Left colon (tissue), 2 donors: Measurements from ENCODE around the gene DPYSL5. TPM values are rescaled to one million over a fixed set of nuclear protein-coding genes. Genes with fewer than 3 reads are reported as not detected.

Experiments
- ATAC-seq: fragments of 200-7000 bp; cut with Tn5 transposase; one replicate; pipeline ENCODE4 v1.9.1; 2020; ENCODE audit warnings: mild to moderate bottlenecking, moderate library complexity
- DNase-seq, 2 donors: peaks; one replicate each; pipeline ENCODE4 v3.0.0-alpha.2; 2020
- intact Hi-C, 2 donors: fragments of 100-400 bp; cut with DNase I in 1 of 2; cut with micrococcal nuclease in 1 of 2; formaldehyde crosslinking; loops; one replicate each; pipeline versions ENCODE4 v1.11.2 to v1.14.0; 2022; cut with DNase I, micrococcal nuclease
- total RNA-seq, 2 donors: library from RNA; stranded (reverse); fragmentation: NEBNext Ultra II Directional; extraction: Animal tissue kit (Norgen Biotek cat#: 25700); gene quantifications; one replicate each; pipeline ENCODE4 v1.2.1, GENCODE V29; 2021
- donor health status: DM: no; HTN: no; CAD: no.
- donor health status: DM: yes; HTN: yes; CAD: no.

Gene DPYSL5
- total RNA-seq, 2 donors from 2014 or later: 0.11 TPM; not detected in 1

- intact Hi-C loops: no loop called here
- ATAC-seq (peak; percentile 76), DNase-seq (peak; percentile 74 to 85)
Observed at GRCh38 chr2:26970244-26970927, 122.5 kb downstream of the DPYSL5 start, which contains the start of gene MAPRE3. Gene MAPRE3 (plus strand): TSS chr2:26970637. CDS start chr2:27022219, 51,582 bp downstream.

- intact Hi-C loops: no loop called here
- DNase-seq (no peak), ATAC-seq (no peak)
Observed at GRCh38 chr2:26970928-26971627, 123.1 kb downstream of the DPYSL5 start.

GRCh38 chr2:26971911-26972786 lies 124.2 kb downstream of the DPYSL5 start:
- no peak for ATAC-seq
- intact Hi-C loops: no loop called here

DNA sequence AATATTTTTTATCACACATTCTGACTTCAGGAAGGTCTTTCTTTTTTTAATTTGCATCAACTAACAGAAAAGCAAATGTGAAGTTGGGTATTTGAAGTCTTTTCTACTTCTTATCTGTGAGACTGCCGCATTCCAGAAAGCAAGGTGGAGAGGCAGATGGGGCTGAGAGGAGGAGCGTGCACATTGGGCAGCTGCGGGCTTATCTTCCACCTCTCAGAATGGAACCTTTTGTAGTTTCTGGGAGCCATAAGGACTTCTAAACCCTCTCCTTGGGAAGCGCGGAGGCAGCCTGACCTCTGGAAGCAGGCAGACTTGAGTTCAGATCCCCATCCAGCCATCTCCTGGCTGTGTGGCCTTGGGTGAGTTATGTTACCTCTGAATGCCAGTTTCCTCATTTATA lies 126.4 kb downstream of the DPYSL5 start:
- intact Hi-C loops: no loop called here
- no peak for ATAC-seq

More at GRCh38 chr2:26971911-26972786, 124.2 kb downstream of the DPYSL5 start:
- no peak for DNase-seq

GRCh38 chr2:26975102-26975501 lies 127.2 kb downstream of the DPYSL5 start:
- intact Hi-C loops: no loop called here
- ATAC-seq (no peak), DNase-seq (no peak)

More for the DNA sequence above, 126.4 kb downstream of the DPYSL5 start:
- DNase-seq: no peak

- DNase-seq (no peak), ATAC-seq (no peak)
- intact Hi-C loops: no loop called here
Observed at GRCh38 chr2:26975656-26976055, 127.7 kb downstream of the DPYSL5 start.

DNA sequence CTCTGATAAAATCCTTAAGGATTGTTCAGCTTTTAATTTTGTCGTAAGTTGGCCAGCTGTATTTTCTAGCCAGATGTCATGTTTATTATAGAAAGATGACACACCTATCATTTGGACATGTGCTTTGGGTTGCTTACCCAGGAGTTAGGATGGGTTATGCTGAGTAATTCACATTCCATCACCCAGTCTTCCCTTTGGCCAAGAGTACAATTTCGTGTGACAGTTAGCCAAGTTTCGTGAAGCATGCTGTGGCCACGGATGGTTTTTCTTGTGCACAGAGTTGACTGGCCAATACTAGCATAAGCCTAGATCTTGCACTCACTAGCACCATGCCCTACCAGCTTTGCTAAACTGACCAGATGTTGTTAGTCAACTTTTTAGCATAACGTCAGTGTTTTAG lies 128.3 kb downstream of the DPYSL5 start:
- intact Hi-C loops: no loop called here
- DNase-seq: no peak
- ATAC-seq: no peak

DNA sequence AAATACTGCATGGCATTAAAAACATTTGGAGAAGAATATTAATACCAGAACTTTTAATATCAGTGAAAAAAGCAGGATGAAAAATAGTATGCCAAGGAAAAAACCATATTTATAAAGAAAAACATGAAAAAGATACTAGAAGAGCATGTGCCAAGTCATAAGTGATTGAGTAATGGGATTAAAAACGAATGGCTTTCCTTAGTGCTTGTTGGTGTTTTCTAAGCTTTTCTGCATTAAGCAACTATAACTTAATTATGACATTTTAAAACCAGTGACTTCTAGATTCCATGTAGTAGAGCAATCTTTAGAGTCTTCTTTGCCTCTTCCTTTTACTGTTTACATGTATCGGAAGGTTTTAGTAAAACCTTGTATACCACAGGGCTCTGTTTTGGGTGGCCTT lies 129.1 kb downstream of the DPYSL5 start:
- intact Hi-C loops: no loop called here
- ATAC-seq (no peak), DNase-seq (no peak)

DNA sequence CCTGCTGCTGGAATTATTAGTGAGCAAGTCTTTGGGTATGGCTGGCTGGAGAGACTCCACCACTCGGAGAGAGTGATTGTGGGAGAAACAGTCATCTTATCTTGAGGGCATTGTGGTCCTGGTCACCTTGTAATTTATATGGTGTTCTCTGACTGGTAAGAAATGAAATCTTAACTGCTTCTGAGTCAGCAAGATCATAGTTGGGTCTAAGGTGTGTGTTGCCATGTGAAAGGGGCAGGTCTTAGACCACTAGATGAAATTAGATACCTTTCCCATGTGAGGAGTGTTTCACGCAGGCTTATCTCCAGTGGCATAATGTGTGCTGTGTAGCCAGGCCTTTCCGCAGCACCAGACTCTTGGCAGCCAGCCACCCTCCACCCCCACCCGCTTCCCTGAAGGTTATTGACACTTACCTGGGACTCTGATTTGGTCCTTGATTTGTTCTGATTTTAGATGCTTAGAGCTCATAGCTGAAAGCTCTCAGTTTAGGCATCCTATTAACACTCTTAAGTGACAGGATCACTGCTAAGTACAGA lies 130.2 kb downstream of the DPYSL5 start:
- intact Hi-C loops: no loop called here
- peak; percentile 73 for ATAC-seq

DNA sequence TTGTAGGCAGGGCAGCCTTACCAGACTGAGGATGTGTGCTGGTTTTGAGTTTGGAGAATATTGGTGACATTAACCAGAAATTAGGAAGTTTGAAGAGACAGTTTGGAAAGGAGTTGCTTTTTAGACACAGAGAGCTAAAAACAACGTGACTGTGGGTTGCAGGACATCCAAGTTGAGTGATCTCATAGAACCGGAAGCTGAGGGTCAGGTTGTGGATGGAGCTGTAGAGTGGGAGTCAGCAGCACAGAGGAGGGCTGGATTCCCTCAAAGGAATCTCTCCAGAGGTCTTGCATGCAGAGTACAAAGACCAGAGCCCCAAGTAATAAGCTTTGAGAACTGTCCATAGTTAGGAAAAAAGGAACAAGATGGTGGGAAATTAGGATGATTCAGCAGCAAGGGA lies 131.8 kb downstream of the DPYSL5 start:
- intact Hi-C loops: no loop called here
- ATAC-seq: no peak

More for the DNA sequence above, 130.2 kb downstream of the DPYSL5 start:
- peak; percentile 75 to 88 for DNase-seq

DNA sequence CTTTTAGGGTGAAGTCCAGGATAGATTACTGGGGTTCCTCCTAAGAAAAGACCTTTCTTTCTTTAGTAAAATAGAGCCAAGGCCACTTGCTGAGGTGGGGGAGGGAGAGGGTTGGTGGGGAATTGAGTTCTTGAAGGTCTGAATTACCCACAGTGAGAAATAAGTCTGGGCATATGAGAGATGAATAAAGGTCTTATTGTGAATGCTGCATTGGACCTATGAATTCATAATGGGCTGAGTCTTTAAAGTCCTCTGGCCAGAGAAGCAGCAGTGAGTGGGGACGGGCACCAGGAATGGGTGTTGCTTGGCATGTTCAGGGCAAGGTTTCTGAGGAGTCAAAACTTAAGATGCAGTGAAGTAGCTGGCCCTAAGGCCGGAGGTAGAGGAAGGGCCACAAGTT lies 133.0 kb downstream of the DPYSL5 start:
- DNase-seq (no peak), ATAC-seq (no peak)
- intact Hi-C loops: no loop called here

More for the DNA sequence above, 131.8 kb downstream of the DPYSL5 start:
- no peak for DNase-seq

- DNase-seq: peak; percentile 84 to 87
- peak; percentile 95 for ATAC-seq
- intact Hi-C loops: no loop called here
Observed at GRCh38 chr2:26982102-26982742, 134.3 kb downstream of the DPYSL5 start.

DNA sequence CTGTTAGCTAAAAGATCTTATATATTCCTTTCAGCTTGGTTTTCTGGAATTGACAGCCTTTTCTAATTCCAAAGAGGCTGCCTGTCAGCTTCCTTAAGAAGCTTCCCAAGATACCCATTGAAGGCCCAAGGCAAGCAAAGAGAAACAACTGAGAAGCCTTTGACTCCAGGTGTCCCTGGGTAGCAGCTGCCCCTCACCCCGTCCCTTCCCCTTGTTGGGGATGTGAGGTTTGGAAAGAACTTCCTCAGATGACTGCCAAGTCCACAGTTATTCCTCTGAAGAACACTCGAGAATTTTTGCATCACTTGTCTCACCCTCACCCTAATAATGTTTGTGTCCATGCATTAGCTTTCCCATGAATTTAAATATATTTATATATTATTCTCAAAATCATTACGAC lies 135.8 kb downstream of the DPYSL5 start:
- DNase-seq (no peak), ATAC-seq (no peak)
- intact Hi-C loops: no loop called here

DNA sequence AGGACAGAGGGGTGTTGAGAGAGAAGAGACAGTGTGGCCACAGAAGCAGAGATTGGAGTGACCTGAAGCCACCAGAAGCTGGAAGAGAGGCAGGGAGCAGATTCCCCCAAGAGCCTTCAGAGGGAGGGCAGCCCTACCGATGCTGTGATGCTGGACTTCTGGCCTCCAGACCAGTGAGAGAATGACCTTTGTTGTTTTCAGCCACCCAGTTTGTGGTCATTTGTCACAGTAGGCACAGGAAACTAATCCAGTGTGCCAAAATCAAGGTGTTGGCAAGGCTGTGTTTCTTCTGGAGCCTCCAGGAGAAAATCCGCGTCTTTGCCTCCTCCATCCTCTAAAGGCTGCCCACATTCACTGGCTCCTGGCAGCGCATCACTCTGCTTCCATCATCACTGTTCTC lies 137.9 kb downstream of the DPYSL5 start:
- intact Hi-C loops: no loop called here
- DNase-seq (no peak), ATAC-seq (no peak)

DNA sequence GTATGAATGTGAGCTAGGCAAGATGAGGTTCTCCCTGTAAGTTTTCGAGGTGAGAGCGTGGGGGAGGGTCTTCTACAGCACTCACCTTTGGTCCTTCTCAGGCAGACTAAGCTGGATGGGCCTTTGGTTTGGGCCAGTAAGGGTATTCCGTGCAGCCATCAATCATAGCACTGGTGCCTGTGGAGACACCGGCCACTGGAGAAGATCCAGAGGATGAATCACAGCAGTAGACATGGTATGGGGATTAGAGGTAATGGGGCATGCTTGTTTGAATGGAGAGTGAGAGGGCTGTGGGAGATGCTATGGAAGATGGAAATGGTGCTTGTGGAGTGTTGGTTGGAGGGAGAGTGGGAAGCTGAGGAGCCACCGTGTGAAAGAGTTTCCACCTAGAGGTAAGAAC lies 138.6 kb downstream of the DPYSL5 start:
- DNase-seq (no peak), ATAC-seq (no peak)
- intact Hi-C loops: no loop called here

DNA sequence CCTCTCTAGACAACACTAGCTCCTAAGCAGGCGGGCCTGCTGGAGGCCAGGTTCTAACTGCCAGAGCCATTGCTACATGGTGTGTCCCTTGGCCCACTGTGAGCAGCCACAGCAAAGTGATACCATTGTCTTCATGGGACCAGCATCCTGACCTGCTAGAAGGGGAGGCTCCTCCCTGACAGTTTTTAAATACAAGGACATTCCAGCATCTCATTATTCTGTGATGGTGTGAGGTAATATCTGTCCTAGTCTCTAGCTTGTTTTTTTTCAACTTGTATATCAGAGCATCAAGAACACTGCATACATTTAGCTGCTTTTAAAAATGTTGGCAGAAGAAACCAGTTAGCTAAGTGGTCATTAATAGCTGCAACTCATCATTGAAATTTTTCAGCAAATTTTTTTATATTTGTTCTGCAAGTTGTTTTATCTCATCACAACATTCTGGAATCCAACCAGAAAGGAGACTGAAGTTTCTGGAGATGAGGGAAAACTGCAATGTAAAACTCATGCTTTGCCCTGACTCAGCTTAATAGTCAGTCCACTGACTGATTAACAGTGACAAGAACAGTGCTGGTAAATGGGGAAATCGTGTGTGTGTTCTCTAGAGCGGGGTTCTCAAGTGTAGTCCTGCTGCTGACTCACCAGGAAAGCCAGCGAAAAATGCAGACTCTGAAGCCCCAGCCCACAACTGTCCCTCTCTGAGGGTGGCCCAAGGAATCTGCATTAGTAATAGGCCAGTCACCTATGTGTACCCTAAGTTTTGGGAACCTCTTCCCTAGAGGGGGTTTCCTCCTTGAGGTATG lies 140.3 kb downstream of the DPYSL5 start:
- intact Hi-C loops: no loop called here
- no peak for ATAC-seq
- no peak for DNase-seq

DNA sequence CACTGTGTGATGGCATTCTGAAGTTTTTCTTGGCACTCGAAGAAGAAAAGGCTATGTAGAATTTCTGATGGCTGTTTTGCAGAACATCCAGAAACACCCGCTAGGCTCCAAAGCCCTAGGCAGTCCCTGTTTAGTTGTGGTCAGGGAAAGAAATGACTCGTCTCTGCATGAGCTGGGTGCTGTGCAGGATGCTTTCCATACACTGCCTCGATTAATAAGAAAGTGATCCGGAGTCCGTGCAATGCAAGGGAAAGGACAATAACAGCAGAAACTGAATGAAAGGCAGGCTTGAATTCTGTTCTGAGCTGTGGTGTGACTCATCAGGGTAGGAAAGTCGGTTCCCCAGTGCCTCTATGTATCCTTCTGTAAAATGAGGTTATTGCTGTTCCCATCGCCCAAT lies 141.2 kb downstream of the DPYSL5 start:
- ATAC-seq (no peak), DNase-seq (no peak)
- intact Hi-C loops: no loop called here

- ATAC-seq: peak; percentile 89
- DNase-seq: no peak
- intact Hi-C loops: no loop called here
Observed at GRCh38 chr2:26991717-26992116, 143.8 kb downstream of the DPYSL5 start.
